HG02571 (cell line): ENCODE data around the gene NUP188.
A peak's percentile ranks its signal among the peaks of the same experiment; 100 is the strongest.

Experiments used
- ATAC-seq: cut with Tn5 transposase; IDR thresholded peaks from one replicate; pipeline ENCODE4 v1.9.1; 2021; ENCODE audit warnings: mild to moderate bottlenecking, moderate library complexity; ENCODE audit not compliant: unreplicated experiment

NUP188 gene, protein sequence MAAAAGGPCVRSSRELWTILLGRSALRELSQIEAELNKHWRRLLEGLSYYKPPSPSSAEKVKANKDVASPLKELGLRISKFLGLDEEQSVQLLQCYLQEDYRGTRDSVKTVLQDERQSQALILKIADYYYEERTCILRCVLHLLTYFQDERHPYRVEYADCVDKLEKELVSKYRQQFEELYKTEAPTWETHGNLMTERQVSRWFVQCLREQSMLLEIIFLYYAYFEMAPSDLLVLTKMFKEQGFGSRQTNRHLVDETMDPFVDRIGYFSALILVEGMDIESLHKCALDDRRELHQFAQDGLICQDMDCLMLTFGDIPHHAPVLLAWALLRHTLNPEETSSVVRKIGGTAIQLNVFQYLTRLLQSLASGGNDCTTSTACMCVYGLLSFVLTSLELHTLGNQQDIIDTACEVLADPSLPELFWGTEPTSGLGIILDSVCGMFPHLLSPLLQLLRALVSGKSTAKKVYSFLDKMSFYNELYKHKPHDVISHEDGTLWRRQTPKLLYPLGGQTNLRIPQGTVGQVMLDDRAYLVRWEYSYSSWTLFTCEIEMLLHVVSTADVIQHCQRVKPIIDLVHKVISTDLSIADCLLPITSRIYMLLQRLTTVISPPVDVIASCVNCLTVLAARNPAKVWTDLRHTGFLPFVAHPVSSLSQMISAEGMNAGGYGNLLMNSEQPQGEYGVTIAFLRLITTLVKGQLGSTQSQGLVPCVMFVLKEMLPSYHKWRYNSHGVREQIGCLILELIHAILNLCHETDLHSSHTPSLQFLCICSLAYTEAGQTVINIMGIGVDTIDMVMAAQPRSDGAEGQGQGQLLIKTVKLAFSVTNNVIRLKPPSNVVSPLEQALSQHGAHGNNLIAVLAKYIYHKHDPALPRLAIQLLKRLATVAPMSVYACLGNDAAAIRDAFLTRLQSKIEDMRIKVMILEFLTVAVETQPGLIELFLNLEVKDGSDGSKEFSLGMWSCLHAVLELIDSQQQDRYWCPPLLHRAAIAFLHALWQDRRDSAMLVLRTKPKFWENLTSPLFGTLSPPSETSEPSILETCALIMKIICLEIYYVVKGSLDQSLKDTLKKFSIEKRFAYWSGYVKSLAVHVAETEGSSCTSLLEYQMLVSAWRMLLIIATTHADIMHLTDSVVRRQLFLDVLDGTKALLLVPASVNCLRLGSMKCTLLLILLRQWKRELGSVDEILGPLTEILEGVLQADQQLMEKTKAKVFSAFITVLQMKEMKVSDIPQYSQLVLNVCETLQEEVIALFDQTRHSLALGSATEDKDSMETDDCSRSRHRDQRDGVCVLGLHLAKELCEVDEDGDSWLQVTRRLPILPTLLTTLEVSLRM (N-terminal part only)

DNA sequence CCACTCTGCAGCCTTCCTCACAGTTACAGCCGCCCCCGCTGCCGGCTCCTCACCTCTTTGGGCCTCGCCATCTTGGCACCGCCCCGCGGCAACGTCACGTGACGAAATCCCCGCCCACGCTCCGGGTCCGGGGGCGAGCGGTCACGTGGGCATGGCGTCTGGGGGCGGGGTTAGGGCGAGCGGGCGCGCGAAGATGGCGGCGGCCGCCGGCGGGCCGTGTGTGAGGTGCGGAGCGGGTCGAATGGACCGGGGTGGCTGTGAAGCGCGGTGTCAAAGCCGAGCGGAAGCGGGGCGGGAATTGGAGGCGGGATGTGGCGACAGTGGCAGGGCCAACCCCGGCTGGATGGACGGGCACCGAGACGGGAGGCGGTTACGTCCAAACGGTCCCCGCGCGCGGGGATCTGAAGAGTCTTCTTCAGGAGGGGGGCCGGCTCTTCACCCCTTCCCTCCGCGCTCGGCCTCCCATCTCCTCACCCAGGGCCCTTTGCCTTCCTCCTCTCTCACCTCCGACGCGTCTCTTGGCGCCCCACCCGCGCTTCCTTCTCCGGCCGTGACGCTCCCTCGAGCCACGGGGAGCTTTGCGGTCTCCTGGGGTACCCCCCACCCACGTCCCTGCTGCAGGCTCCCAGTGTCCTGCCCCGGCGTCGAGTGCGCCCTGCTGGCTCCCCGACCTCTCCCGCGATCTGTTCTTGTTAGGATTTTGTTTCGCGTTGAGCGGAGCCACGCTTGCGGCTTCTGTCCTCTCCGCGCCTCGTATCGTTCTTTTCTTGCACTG is at the start of gene NUP188, which contains the start of gene DOLK:
Gene NUP188 (plus strand): TSS at position 173 of the 775 bp plus-strand sequence. CDS start 21 bp downstream, at position 194.
Gene DOLK (minus strand): TSS at position 77 of the 775 bp plus-strand sequence. CDS start 300 bp downstream, outside the sequence.
- ATAC-seq = peak; percentile 73

DNA sequence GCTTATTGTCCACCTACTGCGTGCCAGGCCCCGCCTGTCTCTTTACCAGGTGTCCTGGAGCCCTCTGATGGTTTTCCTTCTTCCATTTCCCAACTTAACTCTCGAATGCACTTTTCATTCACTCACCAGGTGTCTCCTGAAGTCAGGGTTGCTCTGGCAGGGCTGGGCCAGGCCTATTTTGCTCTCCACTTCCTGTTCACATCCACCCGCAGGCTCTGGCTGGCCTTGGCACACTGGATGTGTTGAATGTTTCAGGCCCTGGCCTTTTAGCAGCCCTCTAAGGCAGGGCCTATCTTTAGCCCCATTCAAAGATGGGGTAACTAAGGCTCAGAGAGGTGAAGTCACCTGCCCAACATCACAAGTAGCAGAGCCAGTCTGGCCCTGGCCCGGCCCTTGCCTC is 49.1 kb upstream of the NUP188 start:
- no peak for ATAC-seq

DNA sequence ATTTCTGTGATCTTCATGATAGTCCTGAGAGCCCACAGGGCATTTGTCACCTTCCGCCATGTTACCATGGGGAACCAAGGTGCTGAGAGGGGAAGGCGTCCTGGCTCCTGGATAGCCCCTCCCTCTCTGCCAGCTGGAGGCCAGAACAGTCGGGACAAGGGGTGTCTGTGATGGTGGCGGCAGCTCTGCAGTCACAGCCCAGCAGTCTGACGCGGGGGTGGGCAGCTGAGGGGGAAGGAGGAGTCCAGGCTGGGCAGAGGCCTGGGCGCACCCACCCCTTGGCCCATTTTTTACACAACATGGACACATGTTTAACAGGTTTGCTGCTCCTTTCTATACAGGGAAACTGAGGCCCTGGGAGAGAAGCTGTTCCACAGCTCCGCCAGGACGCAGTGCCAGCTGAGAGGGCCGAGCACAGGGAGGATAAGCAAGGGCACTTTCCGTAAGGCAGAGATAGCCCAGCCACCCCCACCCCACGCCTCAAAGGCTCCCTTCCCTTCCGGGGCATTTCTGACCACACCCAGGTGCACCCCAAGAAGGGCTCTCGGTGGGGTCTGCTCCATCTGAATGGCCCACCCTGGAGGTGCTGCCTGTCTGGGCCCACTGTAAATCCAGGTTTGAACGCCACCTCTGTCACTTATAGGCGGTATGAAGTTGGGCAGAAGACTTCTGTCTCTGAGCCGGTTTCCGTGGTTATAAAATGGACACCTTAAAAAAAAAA is 48.5 kb upstream of the NUP188 start:
- ATAC-seq = no peak

DNA sequence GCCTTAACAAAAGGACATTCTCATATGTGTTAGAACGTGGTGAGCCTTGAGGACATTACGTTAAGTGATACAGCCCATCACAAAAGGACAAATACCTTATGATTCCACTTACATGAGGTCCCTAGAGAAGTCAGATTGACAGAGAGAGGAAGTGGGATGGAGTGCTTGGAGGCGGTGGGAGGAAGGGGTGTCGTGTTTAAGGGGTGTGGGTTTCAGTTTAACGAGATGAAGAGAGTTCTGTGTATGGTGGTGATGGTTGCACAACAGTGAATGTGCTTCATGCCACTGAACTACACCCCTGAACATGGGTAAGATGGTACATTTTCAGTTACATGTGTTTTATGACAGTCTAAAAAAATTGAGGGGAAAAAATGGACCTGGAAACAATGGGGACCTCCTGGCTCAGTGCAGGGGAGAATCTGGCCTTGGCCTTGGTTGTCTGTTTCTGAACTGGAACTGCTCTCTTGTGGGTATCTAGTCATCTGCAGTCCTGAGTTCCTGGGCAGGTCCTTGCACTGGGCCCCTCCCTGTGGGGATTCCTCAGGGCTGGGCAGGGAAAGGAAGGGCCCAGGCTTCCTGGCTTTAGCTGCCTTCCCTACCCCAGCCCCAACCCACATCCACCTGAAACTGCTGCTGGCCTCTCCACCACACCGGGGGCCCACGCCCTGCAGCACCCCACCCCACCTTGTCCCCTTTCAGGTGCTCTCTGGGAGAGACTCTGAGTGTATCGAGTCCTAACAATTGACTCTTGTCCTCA is 47.8 kb upstream of the NUP188 start:
- ATAC-seq = no peak

DNA sequence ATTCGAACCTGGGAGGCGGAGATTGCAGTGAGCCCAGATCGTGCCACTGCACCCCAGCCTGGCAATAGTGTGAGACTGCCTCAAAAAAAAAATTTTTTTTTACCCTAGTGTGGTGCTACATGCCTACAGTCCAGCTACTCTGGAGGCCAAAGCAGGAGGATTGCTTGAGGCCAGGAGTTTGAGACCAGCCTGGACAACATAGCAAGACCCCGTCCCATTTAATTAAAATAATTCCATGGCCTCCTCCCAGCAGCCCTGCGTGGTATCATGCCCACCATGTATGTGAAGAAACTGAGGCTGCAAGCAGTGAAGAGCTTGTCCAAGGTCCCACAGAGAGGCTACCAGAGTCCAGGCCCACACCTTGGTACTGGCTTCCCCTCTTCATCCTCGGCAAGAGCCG is 46.1 kb upstream of the NUP188 start:
- no peak for ATAC-seq

DNA sequence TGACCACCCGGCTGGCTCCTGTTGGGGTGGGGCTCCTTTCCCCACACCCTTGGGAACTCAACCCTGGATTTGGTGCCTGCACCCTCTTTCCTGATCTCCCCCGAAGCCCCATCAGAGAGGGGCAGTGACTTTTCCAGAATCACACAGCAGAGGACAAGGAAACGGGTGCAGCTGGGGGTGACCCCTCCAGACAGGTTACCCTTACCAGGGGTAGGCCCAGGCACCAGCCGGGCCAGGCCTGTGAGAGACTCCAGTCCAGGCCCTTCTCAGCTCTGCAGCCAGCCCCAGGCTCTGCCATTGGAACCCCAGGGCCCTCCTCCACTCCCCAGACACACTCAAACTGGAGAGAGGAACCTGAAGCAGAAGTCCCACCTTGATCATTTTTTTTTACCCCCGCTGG is 45.7 kb upstream of the NUP188 start:
- no peak for ATAC-seq

DNA sequence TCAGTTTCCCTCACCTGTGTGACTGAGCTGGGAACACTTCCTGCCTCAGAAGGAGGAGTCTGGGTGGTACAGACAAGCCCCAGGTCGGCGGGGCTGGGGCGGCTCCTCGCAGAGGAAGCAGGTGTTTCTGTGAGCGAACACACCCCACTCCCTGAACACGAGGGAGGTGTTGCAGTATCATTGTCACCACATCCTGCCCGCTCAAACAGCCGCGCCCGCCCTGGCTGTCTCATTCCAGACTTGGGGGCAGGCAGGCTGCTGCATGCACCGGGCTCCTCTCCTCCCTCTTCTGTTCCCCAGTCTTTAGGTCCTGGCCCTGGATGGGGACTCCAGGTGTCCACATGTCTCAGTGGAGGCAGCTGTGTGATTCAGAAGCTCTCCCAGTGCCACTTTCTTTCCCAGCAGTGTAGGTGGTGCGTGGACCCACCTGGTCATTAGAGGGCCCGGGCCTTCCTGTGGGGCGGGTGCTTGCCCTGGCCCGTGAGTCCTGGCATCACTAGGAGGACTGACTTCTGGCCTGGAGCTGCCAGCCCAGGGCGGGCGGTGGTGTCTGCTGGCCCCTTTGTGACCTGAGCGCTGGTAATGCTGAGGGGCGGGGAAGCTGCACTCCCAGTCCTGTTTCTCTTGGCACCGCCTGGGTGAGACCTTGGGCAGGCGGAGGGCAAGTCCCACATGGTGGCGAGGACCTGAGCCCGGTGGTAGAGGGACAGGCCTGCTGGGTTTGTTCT is 45.0 kb upstream of the NUP188 start:
- peak; percentile 56 for ATAC-seq

DNA sequence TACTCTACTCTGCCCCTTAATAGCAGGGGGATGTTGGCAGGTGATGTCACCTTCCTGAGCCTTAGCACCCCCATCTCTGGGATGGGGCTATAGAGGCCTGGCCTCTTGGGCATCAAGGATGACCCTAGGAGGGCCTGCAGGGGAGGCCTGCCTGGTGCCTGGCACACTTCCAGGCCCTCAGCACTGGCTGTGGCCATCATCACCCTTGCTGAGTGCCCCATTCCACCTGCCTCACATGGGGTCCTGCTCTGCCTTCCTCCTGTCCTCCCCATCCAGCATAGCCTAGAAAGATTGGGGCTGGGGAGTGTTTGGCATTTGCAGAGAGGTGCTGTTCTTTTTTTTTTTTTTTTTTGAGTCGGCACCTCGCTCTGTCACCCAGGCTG is 44.4 kb upstream of the NUP188 start:
- no peak for ATAC-seq

DNA sequence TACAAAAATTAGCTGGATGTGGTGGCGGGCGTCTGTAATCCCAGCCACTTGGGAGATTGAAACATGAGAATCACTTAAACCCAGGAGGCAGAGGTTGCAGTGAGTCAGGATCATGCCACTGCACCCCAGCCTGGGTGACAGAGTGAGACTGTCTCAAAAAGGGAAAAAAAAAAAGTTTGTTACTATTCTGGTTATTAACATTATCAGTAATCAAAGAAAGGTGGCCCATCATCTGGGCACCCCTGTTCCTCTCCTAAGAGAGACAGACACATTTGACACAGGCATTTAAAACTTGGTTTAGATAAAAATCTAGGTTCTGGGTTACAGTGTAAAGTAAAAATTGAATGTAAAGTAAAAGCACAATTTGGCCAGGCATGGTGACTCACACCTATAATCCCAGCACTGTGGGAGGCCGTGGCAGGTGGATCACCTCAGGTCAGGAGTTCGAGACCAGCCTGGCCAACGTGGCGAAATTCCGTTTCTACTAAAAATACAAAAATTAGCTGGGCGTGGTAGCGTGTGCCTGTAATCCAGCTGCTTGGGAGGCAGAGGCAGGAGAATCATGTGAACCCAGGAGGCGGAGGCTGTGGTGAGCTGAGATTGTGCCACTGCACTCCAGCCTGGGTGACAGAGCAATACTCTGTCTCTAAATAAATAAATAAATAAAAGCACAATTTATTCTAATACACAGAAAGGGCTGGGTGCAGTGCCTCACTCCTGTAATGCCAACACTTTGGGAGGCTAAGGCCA is 43.5 kb upstream of the NUP188 start:
- no peak for ATAC-seq

DNA sequence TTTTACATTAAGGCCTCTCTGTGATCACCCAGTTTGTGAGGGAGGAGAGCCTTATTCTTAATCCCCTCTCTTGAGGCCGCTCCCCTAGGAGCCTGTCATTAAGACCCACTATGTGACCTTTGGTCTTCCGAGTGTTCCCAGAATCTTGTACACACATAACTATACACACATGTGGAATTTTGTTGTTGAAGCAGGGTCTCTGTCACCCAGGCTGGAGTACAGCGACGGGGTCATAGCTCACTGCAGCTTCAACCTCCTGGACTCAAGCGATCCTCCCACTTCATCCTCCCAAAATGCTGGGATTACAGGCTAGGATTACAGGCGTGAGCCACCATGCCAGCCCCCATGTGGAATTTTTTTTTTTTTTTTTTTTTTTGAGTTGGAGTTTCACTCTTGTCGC is 41.5 kb upstream of the NUP188 start:
- no peak for ATAC-seq

DNA sequence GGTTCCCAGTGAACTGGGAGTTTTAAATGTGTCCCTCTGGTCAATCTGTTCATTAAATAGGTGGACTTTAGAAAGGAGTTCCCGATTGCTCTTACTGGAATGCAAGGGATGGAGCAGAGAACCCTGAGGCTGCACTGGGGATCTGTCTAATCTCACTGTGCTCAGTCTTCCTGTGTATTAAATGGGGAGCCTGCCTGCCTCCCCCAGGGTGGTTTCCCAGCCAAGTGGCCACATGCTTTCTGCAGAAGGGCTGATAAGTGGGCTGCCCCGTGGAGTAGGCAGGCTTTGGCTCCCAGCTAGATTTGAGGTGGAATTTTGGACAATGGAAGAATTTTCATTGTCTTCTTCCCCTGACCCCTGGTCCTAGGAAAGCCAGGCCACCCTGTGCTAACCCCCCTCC is 40.8 kb upstream of the NUP188 start:
- ATAC-seq = no peak

DNA sequence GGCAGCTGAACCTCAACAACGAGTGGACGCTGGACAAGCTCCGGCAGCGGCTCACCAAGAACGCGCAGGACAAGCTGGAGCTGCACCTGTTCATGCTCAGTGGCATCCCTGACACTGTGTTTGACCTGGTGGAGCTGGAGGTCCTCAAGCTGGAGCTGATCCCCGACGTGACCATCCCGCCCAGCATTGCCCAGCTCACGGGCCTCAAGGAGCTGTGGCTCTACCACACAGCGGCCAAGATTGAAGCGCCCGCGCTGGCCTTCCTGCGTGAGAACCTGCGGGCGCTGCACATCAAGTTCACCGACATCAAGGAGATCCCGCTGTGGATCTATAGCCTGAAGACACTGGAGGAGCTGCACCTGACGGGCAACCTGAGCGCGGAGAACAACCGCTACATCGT is 39.1 kb upstream of the NUP188 start:
- ATAC-seq = no peak

DNA sequence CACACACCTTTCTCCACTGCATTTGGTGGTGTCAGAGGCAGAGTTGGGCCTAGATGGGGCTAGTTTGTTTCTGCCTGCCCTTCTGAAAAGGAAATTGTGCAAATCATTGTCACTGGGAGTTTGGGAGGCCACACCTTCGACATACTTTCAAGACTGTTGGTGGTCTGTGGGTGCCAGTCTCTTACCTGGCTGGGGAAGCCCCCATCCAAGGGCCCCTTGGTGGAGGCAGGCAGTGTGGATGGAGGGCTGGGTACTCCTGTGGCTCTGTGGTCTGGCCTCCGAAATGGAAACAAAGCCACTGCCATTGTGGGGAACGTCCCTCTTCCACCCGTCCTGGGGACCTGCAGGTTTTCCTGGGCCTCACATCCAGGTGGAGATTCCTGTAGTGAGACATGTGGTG is 37.6 kb upstream of the NUP188 start:
- no peak for ATAC-seq

DNA sequence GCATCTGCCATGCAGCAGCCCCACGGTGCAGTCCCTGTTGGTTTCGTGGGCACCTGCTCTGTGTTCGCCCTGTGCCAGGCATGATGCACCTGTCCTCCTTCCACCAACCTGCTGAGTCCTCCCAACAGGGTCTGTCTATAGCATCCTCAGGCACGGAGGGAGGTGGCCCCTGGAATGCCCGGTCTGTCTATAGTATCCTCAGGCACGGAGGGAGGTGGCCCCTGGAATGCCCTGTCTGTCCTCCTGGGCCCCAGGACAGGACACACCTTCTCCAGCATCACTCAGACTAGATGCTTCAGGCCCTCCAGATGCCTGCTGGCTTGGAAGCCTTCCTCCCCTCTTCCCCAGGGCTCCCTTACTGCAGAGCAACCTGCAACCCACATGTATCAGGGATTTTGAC is 36.6 kb upstream of the NUP188 start:
- no peak for ATAC-seq

DNA sequence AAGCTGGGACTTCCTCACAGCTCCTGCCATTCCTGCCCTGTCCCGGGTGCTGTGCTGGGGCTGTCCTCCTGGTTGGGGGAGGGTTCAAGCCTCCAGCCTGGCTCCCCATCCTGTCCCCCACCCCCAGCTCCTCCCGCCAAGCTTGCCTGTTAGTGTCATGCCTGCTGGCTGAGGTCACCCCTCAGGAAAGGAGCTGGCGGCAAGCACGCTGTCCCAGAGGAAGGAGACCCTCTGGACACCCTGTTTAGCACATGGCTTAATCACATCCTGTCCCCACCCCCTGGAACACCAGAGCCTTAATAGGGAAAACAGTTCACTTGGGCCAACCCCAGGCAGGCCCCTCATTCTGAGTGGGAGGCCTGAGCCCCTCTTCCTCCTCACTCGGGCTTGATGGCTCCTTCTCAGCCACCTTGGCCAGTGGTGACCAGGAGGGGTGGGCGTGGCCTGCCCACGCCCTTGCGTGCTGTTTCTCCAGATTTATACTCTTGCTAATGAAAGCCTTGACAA is 35.9 kb upstream of the NUP188 start:
- no peak for ATAC-seq

DNA sequence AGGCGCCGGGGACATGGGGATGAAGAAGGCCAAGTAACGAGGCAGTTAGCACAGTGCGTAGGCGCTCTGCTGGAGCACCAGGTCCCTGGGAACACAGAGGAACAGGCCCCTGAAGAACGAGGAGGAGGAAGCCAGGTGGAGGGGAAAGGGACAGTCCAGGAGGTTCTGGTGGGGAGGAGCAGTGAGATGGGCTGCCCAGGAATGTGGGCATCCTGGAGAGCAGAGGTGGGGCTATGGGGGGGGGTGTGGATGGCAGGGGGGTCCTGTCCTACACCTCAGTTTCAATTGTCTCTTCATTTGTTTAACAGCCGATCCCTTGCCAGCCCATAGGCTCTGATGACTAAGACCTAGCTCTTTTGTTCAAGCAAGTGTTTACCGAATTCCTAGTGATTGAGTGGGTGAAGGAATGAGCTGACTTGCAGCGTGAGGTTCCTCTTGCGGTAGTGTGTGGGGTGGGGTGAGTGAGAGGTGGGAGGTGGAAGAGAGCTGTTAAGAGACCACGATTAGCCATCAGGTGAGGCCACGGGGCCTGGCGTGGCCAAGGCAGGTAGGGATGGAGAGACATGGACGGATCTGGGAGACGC is 35.1 kb upstream of the NUP188 start:
- ATAC-seq = no peak
